Measurements from ENCODE around the gene CCHCR1. TPM values are rescaled to one million over a fixed set of nuclear protein-coding genes. Genes with fewer than 3 reads are reported as not detected.

CCHCR1 gene
- total RNA-seq, 4 donors from 2014 or later: 11.9 to 21.1 (median 16.2) TPM

GRCh38 chr6:31125586-31126363 lies 31.8 kb downstream of the CCHCR1 start:
- peaks cover 0 to 3% (median 0%) of the 10 kb centered on the region in 4 donors for H3K27me3 ChIP-seq
- no peaks in the 10 kb centered on the region for H3K9me3 ChIP-seq
- no peak overlapping the region for H3K4me3 ChIP-seq
- DNase-seq: no peak
- 36 to 49% methylated on average over 6 to 9 of the region's 12 CpGs for WGBS, 2 donors
- no peaks in the 10 kb centered on the region for H3K36me3 ChIP-seq
- intact Hi-C loops (cut with DNase I): no loop called here
- no peak for TF ChIP-seq CTCF (IDR thresholded peaks at IDR 0.05)
- TF ChIP-seq POLR2A (IDR thresholded peaks at IDR 0.05): no peak
- peaks cover 4 to 73% (median 23%) of the 10 kb centered on the region in 3 donors for H3K4me1 ChIP-seq
- H3K27ac ChIP-seq: peak overlapping the region in 3 of 4 donors; percentile 21 to 57 (median 28)

GRCh38 chr6:31125162-31125561 lies 32.4 kb downstream of the CCHCR1 start:
- H3K4me3 ChIP-seq: no peak overlapping the region
- peaks cover 4 to 73% (median 23%) of the 10 kb centered on the region in 3 donors for H3K4me1 ChIP-seq
- H3K9me3 ChIP-seq: no peaks in the 10 kb centered on the region
- 26 to 40% methylated on average over 7 of the region's 8 CpGs for WGBS, 2 donors
- TF ChIP-seq CTCF (IDR thresholded peaks at IDR 0.05) (no peak), POLR2A (IDR thresholded peaks at IDR 0.05) (no peak)
- H3K27me3 ChIP-seq: peaks cover 0 to 3% (median 0%) of the 10 kb centered on the region in 4 donors
- H3K36me3 ChIP-seq: no peaks in the 10 kb centered on the region
- no peak for DNase-seq
- intact Hi-C loops (cut with DNase I): no loop called here
- peak overlapping the region; percentile 25 to 57 (median 41) for H3K27ac ChIP-seq

GRCh38 chr6:31122791-31123706 lies 34.6 kb downstream of the CCHCR1 start:
- DNase-seq: no peak
- WGBS, 2 donors: 33 to 53% methylated on average over 14 to 16 of the region's 16 CpGs
- H3K27ac ChIP-seq: peak overlapping the region in 1 of 4 donors; percentile 22

GRCh38 chr6:31121131-31121790 lies 36.3 kb downstream of the CCHCR1 start:
- Histone ChIP-seq H3K27ac (no peak overlapping the region), H3K36me3 (no peaks in the 10 kb centered on the region), H3K4me3 (no peak overlapping the region), H3K4me1 (peaks cover 4 to 64% (median 19%) of the 10 kb centered on the region in 3 donors), H3K9me3 (no peaks in the 10 kb centered on the region), H3K27me3 (no peaks in the 10 kb centered on the region)
- intact Hi-C loops (cut with DNase I): no loop called here
- DNase-seq: no peak
- no peak for TF ChIP-seq POLR2A (IDR thresholded peaks at IDR 0.05)
- no peak for TF ChIP-seq CTCF (IDR thresholded peaks at IDR 0.05)
- 83 to 92% methylated on average over 4 to 5 of the region's 12 CpGs for WGBS, 2 donors

More at GRCh38 chr6:31122791-31123706, 34.6 kb downstream of the CCHCR1 start:
- Histone ChIP-seq H3K4me3 (no peak overlapping the region), H3K36me3 (no peaks in the 10 kb centered on the region), H3K9me3 (no peaks in the 10 kb centered on the region), H3K4me1 (peaks cover 4 to 61% (median 23%) of the 10 kb centered on the region in 3 donors), H3K27me3 (no peaks in the 10 kb centered on the region)
- intact Hi-C loops (cut with DNase I): no loop called here
- TF ChIP-seq POLR2A (IDR thresholded peaks at IDR 0.05) (no peak), CTCF (IDR thresholded peaks at IDR 0.05) (no peak)

Measured in esophagus squamous epithelium (tissue), 5 donors.